Left ventricle myocardium superior (tissue), 1 donor: ENCODE results near the gene FARP1. TPM values are rescaled to one million over a fixed set of nuclear protein-coding genes. Genes with fewer than 3 reads are reported as not detected.

Experiments used
- ATAC-seq: fragments of 200-7000 bp; cut with Tn5 transposase; one replicate; pipeline ENCODE4 v1.9.1; 2020; ENCODE audit warnings: mild to moderate bottlenecking, moderate library complexity
- DNase-seq: peaks from one replicate; pipeline ENCODE4 v3.0.0-alpha.2; 2020
- intact Hi-C: fragments of 100-400 bp; cut with micrococcal nuclease; formaldehyde crosslinking; loops from one replicate; pipeline ENCODE4 v1.11.0; 2022
- total RNA-seq: library from RNA; stranded (reverse); fragmentation: NEBNext Ultra II Directional; extraction: Animal tissue kit (Norgen Biotek cat#: 25700); gene quantifications from one replicate; pipeline ENCODE4 v1.2.1, GENCODE V29; 2021
- donor health status: DM: no; HTN: yes; CAD: no; lungs with severe emphysema.

Gene FARP1
- total RNA-seq, 1 donor from 2014 or later: 14.9 TPM

GRCh38 chr13:98312606-98313005 is 169.7 kb downstream of the FARP1 start:
- DNase-seq (no peak), ATAC-seq (no peak)
- intact Hi-C loops: no loop called here

DNA sequence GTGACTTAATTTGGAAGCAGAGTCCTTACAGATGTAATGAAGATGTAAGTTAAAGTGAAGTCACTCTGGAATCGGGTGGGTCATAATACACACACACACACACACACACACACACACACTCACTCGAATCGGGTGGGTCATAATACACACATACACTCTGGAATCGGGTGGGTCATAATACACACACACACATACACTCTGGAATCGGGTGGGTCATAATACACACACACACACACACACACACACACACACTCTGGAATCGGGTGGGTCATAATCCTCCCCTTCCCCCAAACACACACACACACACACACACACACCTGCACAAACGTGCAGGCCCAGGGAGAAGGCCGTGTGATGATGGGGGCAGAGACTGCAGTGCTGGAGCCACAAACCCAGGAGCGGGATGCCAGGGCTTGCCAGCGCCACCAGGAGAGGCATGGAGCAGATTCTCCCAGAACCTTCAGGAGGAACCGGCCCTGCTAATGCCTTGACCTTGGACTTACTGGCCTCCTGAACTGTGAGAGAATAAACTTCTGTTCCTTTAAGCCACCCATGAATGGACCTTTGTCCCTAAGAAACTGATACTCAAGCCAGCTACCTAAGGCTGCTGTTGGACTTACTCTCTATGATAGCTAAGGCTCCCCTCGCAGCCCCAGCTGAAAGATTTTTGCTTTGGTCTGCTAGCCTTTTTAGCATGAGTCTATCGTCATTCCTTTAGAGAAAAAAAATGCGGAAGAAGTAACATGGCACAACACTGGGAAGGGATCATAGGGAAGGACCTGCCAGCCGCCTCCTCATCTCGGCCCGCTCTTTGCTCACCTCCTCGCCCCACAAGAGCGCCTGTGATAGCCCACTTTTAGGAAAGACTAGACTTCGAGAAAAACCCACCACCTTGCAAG is 170.4 kb downstream of the FARP1 start:
- no peak for DNase-seq
- no peak for ATAC-seq
- intact Hi-C loops: no loop called here

- ATAC-seq: no peak
- DNase-seq: no peak
- intact Hi-C loops: no loop called here
Measured at GRCh38 chr13:98313922-98314292, 171.0 kb downstream of the FARP1 start.

DNA sequence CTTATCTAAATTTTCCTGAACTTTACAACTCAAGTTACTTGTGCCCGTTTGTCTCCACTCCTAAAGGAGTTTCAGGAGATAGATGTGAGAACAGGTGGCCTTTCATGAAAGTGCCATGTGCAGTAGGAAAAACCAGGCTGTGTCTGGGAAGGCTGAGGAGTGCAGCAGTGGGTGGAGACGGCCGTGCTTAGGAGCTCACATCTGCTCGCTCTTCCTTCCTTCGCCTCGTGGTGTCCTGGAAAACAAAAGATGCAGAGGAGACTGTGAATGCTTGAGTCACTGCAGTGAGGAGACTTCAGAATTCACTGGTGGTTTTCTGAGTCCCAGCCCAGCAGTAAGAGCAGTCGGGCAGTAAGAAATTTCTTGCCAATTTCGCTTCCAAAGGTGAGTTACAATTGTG is 172.6 kb downstream of the FARP1 start:
- no peak for DNase-seq
- intact Hi-C loops: no loop called here
- ATAC-seq: peak; percentile 53

DNA sequence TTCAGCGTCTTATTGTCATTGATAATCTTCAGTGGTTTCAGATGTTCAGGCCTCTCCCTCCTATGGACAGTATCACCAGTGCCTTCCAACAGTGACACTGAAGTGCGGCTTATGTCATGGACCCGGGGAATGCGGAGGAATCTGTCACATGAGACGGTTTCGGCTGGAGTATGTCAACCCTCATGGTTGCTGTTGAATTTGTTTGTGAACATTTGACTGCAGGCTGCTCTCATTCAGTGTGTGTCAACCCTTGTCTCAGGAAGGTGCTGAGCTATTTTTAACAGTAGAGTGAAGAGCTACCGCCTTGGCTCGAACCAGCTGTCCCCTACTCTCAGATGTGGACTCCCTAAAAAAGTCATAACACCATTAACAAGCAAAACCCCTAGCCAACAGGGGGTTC is 173.0 kb downstream of the FARP1 start:
- DNase-seq (no peak), ATAC-seq (peak; percentile 83)
- intact Hi-C loops: no loop called here

- DNase-seq (no peak), ATAC-seq (no peak)
- intact Hi-C loops: no loop called here
Measured at GRCh38 chr13:98317573-98318171, 174.8 kb downstream of the FARP1 start.

GRCh38 chr13:98318263-98318878 is 175.5 kb downstream of the FARP1 start:
- DNase-seq (no peak), ATAC-seq (no peak)
- intact Hi-C loops: no loop called here

- DNase-seq: no peak
- intact Hi-C loops: no loop called here
- no peak for ATAC-seq
Measured at GRCh38 chr13:98320561-98321105, 177.7 kb downstream of the FARP1 start.

- DNase-seq: no peak
- intact Hi-C loops: no loop called here
- ATAC-seq: no peak
Measured at GRCh38 chr13:98321395-98321794, 178.5 kb downstream of the FARP1 start.

DNA sequence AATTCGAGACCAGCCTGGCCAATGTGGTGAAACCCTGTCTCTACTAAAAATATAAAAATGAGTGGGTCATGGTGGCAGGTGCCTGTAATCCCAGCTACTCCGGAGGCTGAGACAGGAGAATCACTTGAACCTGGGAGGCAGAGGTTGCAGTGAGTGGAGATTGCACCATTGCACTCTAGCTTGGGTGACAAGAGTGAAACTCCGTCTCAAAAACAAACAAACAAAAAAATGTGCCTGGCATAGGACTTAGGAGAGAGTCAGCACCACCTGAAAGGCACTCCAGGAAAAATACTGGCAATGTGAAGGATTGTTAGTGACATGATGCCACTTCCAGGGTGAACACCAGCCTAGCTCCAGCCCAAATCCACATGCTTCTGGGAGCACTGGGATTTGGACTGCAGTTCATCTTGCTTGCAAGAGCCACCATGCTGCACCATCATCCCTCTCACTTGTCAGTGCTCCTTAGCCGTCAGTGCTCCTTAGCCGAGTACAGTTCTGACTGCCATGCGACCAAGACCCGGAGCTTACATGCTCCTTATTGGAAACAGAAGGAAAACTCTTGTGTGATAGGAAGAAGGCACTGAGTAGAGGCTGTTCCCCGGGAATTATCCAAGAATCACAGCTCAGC is 179.3 kb downstream of the FARP1 start:
- intact Hi-C loops: no loop called here
- ATAC-seq (no peak), DNase-seq (no peak)

DNA sequence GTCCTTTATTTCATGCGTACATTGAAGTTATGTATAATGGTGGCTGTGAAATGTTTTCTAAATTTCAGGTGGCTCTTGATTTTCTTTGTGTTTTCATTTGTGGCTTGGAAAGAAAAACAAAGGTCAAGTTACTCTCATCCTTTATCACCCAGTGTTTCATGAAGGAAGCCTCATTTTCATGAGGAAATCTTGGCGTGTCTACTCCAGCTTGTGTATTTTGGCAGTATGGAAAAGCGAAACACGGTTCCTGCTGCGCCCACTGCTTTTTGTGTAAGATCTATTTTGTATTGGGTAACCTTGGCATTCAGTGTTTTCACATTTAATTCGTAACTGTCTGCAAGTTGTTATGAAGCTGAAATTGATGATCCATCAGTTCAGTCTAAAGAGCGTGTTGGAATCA is 181.2 kb downstream of the FARP1 start:
- ATAC-seq (no peak), DNase-seq (no peak)
- intact Hi-C loops: no loop called here

DNA sequence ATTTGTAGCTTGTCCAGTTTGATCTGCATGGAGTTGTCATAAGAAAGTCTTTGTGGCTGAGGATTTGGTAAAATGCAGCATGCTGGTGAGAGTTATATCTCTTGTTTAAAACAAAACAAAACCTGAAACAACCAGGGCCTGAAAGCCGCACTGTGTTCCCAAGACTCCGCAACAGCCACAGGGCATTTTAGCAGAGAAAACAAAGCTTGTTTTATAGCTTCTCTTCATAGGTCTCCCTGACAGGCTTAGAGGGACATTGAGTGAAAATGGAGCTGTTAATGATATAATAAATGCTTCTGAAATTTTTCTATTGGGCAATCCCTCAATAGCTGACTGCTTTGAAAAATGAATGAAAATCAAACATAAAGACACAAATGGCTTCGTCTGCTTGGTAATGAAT is 182.8 kb downstream of the FARP1 start:
- ATAC-seq (no peak), DNase-seq (no peak)
- intact Hi-C loops: no loop called here

DNA sequence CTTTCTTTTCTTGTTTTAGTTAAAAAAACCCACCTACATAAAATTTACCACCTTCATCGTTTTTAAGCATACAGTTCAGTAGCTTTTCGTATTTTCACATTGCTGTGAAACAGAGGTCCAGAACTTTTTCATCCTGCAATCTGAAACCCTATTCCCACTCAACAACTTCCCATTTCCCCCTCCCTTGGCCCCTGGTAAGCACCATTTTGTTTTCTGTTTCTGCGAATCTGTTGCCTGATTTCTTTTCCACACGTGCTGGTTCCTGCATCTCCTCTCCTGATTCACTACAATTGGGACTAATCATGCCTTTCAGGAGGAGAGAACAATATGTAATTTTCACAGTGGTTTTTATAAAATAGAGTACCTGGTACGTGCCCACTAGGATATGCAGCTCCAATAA is 183.4 kb downstream of the FARP1 start:
- ATAC-seq (no peak), DNase-seq (no peak)
- intact Hi-C loops: no loop called here

- intact Hi-C loops: no loop called here
- DNase-seq (no peak), ATAC-seq (no peak)
Measured at GRCh38 chr13:98327371-98328270, 184.7 kb downstream of the FARP1 start.

- DNase-seq: no peak
- ATAC-seq: no peak
- intact Hi-C loops: no loop called here
Measured at GRCh38 chr13:98328511-98328910, 185.6 kb downstream of the FARP1 start.

- no peak for ATAC-seq
- no peak for DNase-seq
- intact Hi-C loops: no loop called here
Measured at GRCh38 chr13:98332222-98332621, 189.3 kb downstream of the FARP1 start.

DNA sequence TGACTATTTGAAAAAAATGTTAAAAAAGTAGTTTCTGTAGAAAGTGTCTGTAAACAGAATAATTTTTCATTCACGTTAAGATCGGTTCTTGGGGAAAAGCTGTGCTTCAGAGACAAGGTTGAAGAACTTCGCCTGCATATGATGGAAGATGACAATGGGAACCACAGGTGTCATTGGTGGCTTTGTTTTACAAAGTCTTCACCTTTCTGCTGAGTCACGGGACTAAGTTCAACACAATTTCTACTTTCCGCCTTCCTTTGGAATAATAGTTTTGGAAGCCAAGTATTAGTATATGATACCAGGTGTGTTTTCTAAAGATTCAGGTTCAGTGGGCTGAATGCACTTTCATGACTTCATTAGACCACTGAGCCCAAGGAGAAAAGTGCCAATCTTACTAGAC is 189.8 kb downstream of the FARP1 start:
- no peak for ATAC-seq
- no peak for DNase-seq
- intact Hi-C loops: no loop called here

DNA sequence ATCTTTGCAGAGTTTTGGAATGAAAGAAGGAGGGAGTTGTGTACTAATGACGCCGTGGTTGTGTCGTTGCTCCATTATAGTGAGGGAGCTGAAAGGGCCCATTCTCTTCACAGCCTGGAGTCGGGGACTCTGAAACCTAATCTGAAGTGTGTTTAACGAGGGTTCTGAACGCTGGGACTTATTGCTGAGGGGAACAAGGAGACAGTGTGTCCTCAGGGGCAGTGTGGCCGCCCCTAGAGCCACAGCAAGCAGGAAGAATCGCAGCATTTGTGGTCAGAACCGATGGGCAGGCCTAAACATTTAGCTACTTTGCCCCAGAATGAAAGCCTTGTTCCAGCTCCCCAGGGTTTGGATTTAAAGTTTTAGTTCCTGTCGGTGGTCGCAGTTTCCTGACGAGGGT is 190.6 kb downstream of the FARP1 start:
- ATAC-seq: no peak
- intact Hi-C loops: no loop called here

More for the DNA sequence above, 190.6 kb downstream of the FARP1 start:
- no peak for DNase-seq
